HG02885 (cell line): Measurements from ENCODE around the gene SETX.
A peak's percentile ranks its signal among the peaks of the same experiment; 100 is the strongest.

Experiments
- ATAC-seq: cut with Tn5 transposase; IDR thresholded peaks from one replicate; pipeline ENCODE4 v1.9.1; 2021; ENCODE audit warnings: mild to moderate bottlenecking; ENCODE audit not compliant: unreplicated experiment, poor library complexity

The SETX gene

GRCh38 chr9:132241840-132242620 is 112.8 kb downstream of the SETX start:
- no peak for ATAC-seq

- ATAC-seq = no peak
Measured at GRCh38 chr9:132241483-132241839, 113.3 kb downstream of the SETX start.

GRCh38 chr9:132240841-132241482 is 113.8 kb downstream of the SETX start:
- ATAC-seq = peak; percentile 74

- ATAC-seq = no peak
Measured at GRCh38 chr9:132239999-132240840, 114.6 kb downstream of the SETX start.

GRCh38 chr9:132239518-132239917 is 115.3 kb downstream of the SETX start:
- ATAC-seq = no peak

GRCh38 chr9:132238992-132239391 is 115.8 kb downstream of the SETX start:
- no peak for ATAC-seq

GRCh38 chr9:132238026-132238972 is 116.5 kb downstream of the SETX start:
- ATAC-seq = no peak

- no peak for ATAC-seq
Measured at GRCh38 chr9:132237481-132237880, 117.3 kb downstream of the SETX start.

- ATAC-seq = no peak
Measured at GRCh38 chr9:132236662-132237311, 118.0 kb downstream of the SETX start.

- ATAC-seq = no peak
Measured at GRCh38 chr9:132235894-132236661, 118.7 kb downstream of the SETX start.

- no peak for ATAC-seq
Measured at GRCh38 chr9:132235125-132235524, 119.7 kb downstream of the SETX start.

- no peak for ATAC-seq
Measured at GRCh38 chr9:132234535-132234934, 120.3 kb downstream of the SETX start.

- no peak for ATAC-seq
Measured at GRCh38 chr9:132233138-132233537, 121.6 kb downstream of the SETX start.

GRCh38 chr9:132232522-132232921 is 122.3 kb downstream of the SETX start:
- no peak for ATAC-seq

GRCh38 chr9:132231019-132231701 is 123.6 kb downstream of the SETX start:
- ATAC-seq = no peak

GRCh38 chr9:132230605-132231004 is 124.2 kb downstream of the SETX start:
- no peak for ATAC-seq

GRCh38 chr9:132228062-132228461 is 126.7 kb downstream of the SETX start:
- ATAC-seq = no peak
